ENCODE data around the gene ARID1B. TPM values are rescaled to one million over a fixed set of nuclear protein-coding genes. Genes with fewer than 3 reads are reported as not detected.

ARID1B gene
- total and polyA plus RNA-seq, 9 of the 15 experiments (the other 6 are each of a cell fraction or from before 2014, with no cell fraction given) = 12.5 to 50.5 (median 25.8) TPM

DNA sequence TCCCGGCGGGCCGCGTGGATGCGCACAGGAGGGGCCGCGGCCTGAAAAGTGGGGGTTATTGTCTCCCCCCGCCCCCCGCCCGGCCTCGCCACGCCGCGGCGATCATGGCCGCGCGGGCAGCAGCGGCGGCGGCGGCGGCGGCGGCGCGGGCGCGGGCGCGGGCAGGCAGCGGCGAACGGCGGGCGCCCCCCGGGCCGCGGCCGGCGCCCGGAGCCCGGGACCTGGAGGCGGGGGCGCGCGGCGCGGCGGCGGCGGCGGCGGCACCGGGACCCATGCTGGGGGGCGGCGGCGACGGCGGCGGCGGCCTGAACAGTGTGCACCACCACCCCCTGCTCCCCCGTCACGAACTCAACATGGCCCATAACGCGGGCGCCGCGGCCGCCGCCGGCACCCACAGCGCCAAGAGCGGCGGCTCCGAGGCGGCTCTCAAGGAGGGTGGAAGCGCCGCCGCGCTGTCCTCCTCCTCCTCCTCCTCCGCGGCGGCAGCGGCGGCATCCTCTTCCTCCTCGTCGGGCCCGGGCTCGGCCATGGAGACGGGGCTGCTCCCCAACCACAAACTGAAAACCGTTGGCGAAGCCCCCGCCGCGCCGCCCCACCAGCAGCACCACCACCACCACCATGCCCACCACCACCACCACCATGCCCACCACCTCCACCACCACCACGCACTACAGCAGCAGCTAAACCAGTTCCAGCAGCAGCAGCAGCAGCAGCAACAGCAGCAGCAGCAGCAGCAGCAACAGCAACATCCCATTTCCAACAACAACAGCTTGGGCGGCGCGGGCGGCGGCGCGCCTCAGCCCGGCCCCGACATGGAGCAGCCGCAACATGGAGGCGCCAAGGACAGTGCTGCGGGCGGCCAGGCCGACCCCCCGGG, 637 bp downstream of the ARID1B start (continued):
- TF ChIP-seq MEIS2 (IDR thresholded peaks at IDR 0.05; ENCODE audit: partially characterized antibody) (no peak), NR4A1 (CRISPR knock-in tag; IDR thresholded peaks at IDR 0.05) (no peak), NR4A1 (tag; IDR thresholded peaks at IDR 0.05) (peak; percentile 16; the same call in 1 of the 2 replicates), NFIX (CRISPR knock-in tag; IDR thresholded peaks at IDR 0.05; ENCODE audit: low read depth) (no peak), ILK (tag; IDR thresholded peaks at IDR 0.05; ENCODE audit: borderline replicate concordance, low read depth) (no peak), TOE1 (IDR thresholded peaks at IDR 0.05; ENCODE audit: borderline replicate concordance) (peak; percentile 61; the same call in 1 of the 2 replicates), TOE1 (CRISPR knock-in tag; IDR thresholded peaks at IDR 0.05; ENCODE audit: borderline replicate concordance, low read depth) (no peak), ZC3H8 (IDR thresholded peaks at IDR 0.05) (no peak), POLR2G (IDR thresholded peaks at IDR 0.05; ENCODE audit: low read depth, low read length) (peak; percentile 77), ATF1 (CRISPR knock-in tag; IDR thresholded peaks at IDR 0.05) (no peak), ATF1 (tag; IDR thresholded peaks at IDR 0.05) (peak; percentile 6), TAF1 (IDR thresholded peaks at IDR 0.05; ENCODE audit: control insufficient read depth, extremely low read depth, insufficient read depth, low read length, severe bottlenecking) (peak; percentile 56)
- TF ChIP-seq, protein P1, sequence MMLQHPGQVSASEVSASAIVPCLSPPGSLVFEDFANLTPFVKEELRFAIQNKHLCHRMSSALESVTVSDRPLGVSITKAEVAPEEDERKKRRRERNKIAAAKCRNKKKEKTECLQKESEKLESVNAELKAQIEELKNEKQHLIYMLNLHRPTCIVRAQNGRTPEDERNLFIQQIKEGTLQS (IDR thresholded peaks at IDR 0.05) = no peak
- TF ChIP-seq, protein P1 (CRISPR knock-in tag; conservative IDR thresholded peaks at IDR 0.05) = no peak
- TF ChIP-seq, protein P2, sequence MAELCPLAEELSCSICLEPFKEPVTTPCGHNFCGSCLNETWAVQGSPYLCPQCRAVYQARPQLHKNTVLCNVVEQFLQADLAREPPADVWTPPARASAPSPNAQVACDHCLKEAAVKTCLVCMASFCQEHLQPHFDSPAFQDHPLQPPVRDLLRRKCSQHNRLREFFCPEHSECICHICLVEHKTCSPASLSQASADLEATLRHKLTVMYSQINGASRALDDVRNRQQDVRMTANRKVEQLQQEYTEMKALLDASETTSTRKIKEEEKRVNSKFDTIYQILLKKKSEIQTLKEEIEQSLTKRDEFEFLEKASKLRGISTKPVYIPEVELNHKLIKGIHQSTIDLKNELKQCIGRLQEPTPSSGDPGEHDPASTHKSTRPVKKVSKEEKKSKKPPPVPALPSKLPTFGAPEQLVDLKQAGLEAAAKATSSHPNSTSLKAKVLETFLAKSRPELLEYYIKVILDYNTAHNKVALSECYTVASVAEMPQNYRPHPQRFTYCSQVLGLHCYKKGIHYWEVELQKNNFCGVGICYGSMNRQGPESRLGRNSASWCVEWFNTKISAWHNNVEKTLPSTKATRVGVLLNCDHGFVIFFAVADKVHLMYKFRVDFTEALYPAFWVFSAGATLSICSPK (IDR thresholded peaks at IDR 0.05; ENCODE audit: borderline replicate concordance) = no peak
- TF ChIP-seq, protein P3, sequence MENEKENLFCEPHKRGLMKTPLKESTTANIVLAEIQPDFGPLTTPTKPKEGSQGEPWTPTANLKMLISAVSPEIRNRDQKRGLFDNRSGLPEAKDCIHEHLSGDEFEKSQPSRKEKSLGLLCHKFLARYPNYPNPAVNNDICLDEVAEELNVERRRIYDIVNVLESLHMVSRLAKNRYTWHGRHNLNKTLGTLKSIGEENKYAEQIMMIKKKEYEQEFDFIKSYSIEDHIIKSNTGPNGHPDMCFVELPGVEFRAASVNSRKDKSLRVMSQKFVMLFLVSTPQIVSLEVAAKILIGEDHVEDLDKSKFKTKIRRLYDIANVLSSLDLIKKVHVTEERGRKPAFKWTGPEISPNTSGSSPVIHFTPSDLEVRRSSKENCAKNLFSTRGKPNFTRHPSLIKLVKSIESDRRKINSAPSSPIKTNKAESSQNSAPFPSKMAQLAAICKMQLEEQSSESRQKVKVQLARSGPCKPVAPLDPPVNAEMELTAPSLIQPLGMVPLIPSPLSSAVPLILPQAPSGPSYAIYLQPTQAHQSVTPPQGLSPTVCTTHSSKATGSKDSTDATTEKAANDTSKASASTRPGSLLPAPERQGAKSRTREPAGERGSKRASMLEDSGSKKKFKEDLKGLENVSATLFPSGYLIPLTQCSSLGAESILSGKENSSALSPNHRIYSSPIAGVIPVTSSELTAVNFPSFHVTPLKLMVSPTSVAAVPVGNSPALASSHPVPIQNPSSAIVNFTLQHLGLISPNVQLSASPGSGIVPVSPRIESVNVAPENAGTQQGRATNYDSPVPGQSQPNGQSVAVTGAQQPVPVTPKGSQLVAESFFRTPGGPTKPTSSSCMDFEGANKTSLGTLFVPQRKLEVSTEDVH (IDR thresholded peaks at IDR 0.05; ENCODE audit: low read depth, partially characterized antibody) = no peak
- TF ChIP-seq, protein P4, sequence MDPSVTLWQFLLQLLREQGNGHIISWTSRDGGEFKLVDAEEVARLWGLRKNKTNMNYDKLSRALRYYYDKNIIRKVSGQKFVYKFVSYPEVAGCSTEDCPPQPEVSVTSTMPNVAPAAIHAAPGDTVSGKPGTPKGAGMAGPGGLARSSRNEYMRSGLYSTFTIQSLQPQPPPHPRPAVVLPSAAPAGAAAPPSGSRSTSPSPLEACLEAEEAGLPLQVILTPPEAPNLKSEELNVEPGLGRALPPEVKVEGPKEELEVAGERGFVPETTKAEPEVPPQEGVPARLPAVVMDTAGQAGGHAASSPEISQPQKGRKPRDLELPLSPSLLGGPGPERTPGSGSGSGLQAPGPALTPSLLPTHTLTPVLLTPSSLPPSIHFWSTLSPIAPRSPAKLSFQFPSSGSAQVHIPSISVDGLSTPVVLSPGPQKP (CRISPR knock-in tag; IDR thresholded peaks at IDR 0.05) = no peak
- TF ChIP-seq, protein P5, sequence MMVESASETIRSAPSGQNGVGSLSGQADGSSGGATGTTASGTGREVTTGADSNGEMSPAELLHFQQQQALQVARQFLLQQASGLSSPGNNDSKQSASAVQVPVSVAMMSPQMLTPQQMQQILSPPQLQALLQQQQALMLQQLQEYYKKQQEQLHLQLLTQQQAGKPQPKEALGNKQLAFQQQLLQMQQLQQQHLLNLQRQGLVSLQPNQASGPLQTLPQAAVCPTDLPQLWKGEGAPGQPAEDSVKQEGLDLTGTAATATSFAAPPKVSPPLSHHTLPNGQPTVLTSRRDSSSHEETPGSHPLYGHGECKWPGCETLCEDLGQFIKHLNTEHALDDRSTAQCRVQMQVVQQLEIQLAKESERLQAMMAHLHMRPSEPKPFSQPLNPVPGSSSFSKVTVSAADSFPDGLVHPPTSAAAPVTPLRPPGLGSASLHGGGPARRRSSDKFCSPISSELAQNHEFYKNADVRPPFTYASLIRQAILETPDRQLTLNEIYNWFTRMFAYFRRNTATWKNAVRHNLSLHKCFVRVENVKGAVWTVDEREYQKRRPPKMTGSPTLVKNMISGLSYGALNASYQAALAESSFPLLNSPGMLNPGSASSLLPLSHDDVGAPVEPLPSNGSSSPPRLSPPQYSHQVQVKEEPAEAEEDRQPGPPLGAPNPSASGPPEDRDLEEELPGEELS (CRISPR knock-in tag; IDR thresholded peaks at IDR 0.05; ENCODE audit: borderline replicate concordance) = peak; percentile 58; the same call in 1 of the 2 replicates
